NCI-H460 (cell line): Measurements from ENCODE around the gene PSD. TPM values are rescaled to one million over a fixed set of nuclear protein-coding genes. Genes with fewer than 3 reads are reported as not detected.

ENCODE experiments used
- DNase-seq: peaks from one replicate; pipeline ENCODE4 v3.0.0-alpha.2; 2016; ENCODE audit warnings: low read depth; ENCODE audit errors: extremely low read depth
- total RNA-seq: library from RNA; depleted of rRNA; stranded (reverse); fragments of >200 nt; shearing (Covaris generic); gene quantifications from 2 replicates; pipeline ENCODE4 v1.2.3, GENCODE V29; 2014

Gene PSD
- total RNA-seq, 1 experiment from 2014 or later, result 0.32 TPM

DNA sequence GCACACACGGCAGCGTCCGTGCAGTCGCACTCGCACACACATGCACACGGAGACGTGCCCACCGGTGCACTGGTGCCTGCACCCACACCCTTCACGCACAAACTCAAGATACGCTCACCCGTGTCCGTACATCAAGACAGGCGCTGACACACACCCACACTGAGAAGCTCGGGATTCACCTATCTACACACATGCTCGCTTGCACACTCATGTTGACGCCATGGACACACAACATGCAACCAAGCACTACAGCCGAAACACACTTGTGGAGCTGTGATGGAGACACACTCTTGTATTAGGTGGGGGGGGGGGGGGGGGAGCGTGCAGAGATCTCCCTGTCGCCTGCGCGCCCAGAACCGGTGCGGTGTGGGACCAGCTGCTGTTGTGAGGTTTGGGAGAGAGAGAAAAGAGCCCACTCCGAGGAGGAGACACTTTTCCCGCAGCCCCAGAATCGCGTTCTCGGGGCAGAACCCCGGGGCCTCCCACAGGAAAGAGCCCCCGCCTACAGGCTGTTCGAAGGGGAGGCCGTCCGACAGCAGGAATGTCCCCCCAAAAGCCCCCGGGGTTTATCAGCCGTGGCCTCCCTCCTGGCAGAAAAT lies 23.7 kb downstream of the PSD start:
- peak; percentile 17 for DNase-seq

GRCh38 chr10:102394079-102394800 lies 24.3 kb downstream of the PSD start:
- peak; percentile 95 for DNase-seq

- no peak for DNase-seq
Measured at GRCh38 chr10:102393411-102394078, 25.0 kb downstream of the PSD start.

DNA sequence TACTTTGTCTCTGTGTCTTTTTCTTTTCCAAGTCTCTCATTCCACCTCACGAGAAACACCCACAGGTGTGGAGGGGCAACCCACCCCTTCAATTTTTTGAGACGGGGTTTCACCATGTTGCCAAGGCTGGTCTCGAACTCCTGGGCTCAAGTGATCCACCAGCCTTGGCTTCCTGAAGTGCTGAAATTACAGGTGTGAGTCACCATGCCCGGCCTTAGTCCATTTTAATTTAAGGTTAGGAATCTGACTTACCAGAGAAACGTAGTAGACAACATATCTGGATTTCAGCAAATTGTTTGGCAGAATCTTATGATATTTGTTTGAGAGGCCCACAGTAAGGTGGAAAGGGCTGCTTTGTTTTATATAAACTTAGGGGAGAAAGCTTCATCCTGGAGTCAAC lies 26.3 kb downstream of the PSD start:
- DNase-seq, result no peak

DNA sequence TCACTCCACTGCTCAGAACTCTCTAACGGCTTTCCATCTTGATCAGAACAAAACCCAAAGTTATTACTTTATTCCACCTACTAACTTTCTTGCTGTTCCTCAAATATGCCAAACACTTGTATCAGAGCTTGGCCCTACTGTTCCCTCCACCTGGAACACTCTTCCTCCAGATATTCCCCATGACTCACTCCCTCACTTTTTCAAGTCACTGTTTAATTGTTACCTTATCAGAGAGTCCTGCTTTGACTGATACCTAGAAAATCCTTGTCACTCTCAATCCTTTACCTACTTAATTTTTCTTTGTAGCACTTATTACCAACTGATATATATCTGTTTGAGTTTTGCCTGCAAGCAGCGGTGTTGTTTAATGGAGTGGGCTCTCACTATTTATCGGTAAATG lies 28.7 kb downstream of the PSD start:
- no peak for DNase-seq

- DNase-seq, result no peak
Measured at GRCh38 chr10:102384606-102385429, 33.8 kb downstream of the PSD start.

DNA sequence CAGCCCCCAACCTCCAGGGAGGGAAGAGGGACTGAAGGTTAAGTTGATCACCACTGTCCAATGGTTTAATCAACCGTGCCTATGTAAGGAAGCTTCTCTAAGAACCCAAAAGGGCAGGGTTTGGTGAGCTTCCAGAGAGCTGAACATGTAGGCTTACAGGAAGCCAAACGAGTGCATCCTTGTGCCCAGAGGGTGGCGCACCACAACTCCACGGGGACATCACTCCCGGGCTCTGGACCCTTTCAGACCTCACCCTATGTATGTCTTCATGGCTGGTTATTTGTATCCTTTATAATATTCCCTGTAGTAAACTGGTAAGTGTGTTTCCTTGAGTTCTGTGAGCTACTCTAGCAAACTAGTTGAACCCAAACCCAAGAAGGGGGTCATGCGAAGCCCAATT lies 34.5 kb downstream of the PSD start:
- DNase-seq, result no peak

DNA sequence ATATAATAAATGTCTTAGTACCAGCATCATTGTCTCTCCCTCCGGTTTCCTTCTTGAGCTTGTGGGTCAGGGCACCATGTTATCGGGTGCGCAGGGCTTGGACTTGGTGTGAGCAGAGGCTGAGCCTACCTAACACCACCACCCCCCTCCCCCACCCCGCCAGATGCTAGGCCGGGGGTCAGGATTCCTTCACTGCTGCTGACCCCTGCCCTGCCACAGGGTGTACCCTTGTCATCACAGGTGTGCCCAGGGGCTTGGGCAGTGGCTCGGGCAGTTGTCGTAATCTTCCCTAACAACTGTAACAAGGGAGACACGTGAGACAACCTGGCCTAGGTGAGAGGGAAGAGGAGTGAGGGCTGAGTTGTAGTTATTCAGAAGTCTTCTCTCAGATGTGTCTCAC lies 35.7 kb downstream of the PSD start:
- DNase-seq, result no peak

DNA sequence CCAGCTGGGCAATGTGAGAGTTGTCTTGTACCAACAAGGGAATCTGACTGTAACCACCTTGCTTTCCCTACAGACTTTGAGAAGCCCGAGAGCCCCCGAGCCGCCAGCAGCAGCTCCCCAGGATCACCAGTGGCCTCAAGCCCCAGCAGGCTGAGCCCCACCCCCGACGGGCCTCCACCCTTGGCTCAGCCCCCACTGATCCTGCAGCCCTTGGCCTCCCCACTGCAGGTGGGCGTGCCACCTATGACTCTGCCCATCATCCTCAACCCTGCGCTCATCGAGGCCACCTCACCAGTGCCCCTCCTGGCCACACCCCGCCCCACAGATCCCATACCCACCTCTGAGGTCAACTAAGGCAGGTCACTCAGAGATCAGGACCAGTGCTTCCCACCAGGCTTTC lies 36.6 kb downstream of the PSD start:
- no peak for DNase-seq

- DNase-seq, result no peak
Measured at GRCh38 chr10:102379383-102379782, 39.2 kb downstream of the PSD start.

DNA sequence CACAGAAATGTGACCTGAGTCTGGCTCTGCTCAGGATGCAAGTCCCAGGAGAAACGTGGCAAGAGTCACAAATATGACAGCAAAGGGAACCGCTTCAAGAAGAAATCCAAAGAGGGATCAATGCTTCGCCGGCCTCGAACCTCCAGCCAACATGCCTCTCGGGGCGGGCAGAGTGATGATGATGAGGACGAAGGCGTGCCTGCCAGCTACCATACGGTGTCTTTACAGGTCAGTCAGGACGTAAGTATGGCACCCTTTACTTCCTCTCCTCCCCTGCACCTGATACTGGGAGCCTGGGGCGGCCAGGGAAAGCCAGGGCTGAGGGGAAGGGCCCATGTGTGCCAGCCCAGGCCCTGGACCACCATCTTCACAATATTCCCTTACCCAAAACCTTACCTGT lies 41.7 kb downstream of the PSD start:
- DNase-seq, result no peak

DNA sequence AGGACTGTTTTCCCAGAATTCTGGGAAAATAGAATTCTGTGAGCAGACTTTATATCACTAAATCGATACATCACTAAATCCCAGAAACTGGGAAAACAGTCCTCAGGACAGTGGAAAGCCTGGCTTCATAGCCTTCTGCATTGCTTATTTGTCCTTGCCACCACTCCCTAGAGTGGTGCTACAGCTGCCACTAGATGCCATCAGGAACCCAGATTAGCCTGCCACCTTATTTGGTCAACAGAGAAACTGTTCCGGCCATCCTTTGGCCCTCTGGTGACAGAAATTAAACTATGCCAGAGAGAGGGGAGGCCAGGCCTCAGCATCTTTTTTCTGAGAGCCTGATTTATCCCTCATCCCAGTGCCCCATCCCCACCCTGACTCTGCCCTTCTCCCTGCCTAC lies 42.7 kb downstream of the PSD start:
- DNase-seq, result no peak

- no peak for DNase-seq
Measured at GRCh38 chr10:102375250-102375649, 43.3 kb downstream of the PSD start.

GRCh38 chr10:102371295-102371694 lies 47.3 kb downstream of the PSD start:
- no peak for DNase-seq

- no peak for DNase-seq
Measured at GRCh38 chr10:102368077-102368476, 50.5 kb downstream of the PSD start.

DNA sequence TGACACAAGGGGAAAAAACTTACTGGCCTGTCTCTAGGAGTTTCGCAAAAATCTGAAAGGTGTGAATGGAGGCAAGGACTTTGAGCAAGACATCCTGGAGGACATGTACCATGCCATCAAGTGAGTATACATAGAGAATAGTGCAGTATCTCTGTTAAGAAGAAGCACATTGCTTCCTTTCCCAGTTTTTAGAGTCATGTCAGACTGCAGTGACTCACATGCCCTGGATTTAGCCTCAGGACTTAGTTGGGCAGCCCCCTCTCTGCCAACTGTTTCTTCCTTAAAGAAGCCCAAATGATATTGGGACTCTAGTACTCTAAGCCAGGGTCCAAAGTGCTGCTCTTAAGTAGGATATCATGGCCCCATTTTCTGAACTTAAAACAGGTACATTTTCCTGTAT lies 51.1 kb downstream of the PSD start:
- DNase-seq, result no peak

- DNase-seq, result no peak
Measured at GRCh38 chr10:102358712-102359382, 59.7 kb downstream of the PSD start.

- no peak for DNase-seq
Measured at GRCh38 chr10:102354451-102354850, 64.1 kb downstream of the PSD start.
